GM21529 (cell line): ENCODE results near the gene ZBED2.

Experiments used
- ATAC-seq: cut with Tn5 transposase; IDR thresholded peaks from one replicate; pipeline ENCODE4 v1.9.1; 2021; ENCODE audit not compliant: unreplicated experiment

The ZBED2 gene

DNA sequence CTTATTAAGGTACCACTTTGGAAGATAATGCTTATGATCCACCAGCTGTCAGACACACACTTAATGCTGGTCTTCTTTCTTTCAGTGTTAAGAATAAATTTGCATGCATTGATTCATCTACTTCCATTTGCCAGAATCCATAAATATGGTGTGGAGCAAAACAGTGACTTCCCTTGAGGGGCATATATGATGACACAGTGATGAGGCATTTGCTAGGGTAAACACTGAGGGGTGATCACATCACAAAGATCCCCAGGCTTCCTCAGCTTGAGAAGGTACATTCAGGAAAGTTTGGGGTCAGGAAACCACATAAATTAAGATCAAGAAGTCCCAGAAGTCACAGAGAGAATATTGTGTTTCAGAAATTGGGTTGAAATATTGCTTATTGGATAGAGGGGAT lies 9.9 kb upstream of the ZBED2 start:
- ATAC-seq = no peak

DNA sequence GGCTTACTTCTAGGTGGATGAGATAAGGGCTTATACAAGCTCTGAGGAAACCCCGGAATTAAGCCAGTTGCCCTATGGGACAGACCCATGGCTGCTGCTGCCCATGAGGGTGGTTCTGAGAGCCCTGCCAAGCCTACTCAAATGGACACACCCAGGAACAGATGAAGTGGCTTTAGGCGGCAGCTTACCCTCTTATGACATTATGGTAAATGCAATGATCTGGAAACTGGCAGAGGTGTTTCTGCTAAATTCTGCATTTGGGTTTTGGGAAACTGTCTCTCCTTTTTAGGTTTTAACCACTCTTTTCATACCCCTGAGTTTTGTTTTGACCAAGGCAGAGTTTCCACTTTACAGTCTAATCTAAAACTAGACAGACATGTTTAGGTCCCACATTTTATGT lies 9.0 kb upstream of the ZBED2 start:
- ATAC-seq = no peak

- no peak for ATAC-seq
These were observed 8.5 kb upstream of the ZBED2 start for GRCh38 chr3:111603679-111604078.

GRCh38 chr3:111601810-111602209 lies 6.7 kb upstream of the ZBED2 start:
- no peak for ATAC-seq

- no peak for ATAC-seq
These were observed 3.4 kb upstream of the ZBED2 start for GRCh38 chr3:111598552-111598951.

DNA sequence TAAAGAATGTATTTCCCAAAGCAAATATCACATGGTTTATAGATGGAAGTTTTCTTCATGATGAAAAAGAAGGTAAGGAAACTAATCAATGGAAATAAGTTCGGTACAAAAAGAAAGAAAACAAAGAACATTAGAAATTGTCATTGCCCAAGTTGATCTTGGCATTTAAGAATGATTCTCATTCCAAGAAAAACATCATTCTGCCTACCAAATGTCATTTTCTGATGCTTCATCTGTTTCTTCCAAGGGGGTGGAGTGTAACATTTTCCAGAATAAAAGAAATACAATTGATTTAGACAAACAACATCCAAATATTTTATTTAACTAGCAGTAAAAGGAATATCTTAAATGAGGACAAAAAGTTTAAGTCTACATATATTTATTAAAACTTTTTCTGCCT lies 3.0 kb upstream of the ZBED2 start:
- no peak for ATAC-seq

- ATAC-seq = no peak
These were observed 1.2 kb upstream of the ZBED2 start for GRCh38 chr3:111596328-111596727.

DNA sequence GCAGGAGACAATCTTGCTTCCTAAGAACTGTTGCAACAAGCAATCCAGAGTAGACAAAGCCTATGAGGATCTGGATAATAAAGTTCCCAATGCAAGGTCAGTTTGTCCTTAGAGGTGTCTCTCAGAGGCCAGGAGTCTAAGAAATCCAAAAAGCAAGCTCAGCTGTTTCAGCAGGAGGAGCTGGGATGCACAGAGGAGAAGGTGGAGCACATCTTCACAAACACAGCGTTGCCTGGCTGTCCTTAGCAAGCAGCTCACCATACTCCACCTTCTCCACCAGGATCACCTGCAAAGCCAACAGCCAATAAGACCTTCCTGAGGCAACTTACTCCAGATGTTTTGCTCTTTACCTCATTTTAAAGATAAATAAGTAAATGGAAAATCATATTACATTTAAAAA lies 365 bp downstream of the ZBED2 start:
- ATAC-seq = no peak

DNA sequence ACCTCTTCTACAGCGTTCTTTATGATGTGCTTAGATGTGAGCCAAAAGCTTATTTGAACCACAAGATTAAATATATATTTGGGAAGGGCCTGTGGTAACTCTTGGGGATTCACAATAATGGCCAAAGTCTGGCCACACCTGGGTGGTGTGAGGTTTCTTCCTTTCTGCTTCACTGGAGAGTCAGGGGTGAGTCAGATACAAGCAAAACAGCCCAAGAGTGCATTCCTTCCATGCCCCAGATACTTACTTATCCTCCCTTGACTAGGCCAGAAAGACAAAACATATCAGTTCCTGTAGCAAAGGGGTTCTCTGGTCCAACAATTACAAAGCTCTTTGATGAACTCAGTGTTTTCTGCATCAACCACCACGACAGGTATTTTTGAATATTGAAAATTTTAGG lies 941 bp downstream of the ZBED2 start:
- peak; percentile 56 for ATAC-seq

DNA sequence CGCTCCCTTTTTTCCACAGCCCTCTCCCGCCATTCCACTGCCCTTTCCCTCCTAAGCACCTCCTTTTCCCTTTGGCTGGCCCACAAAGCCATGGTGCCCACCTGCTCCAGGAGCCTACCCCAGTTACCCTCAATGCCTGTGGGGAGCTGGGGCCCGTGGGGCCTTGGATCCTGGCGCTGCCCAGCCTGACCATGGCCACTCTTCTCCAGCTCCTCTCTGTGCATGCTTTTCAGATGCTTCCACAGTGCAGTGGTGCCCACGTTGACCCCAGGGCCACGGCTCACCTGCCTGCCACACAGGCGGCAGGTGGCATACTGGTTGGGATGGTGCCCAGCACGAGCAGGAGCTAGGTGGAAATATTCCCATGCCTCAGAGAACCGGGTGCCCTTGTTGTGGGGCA lies 1.5 kb downstream of the ZBED2 start:
- no peak for ATAC-seq

DNA sequence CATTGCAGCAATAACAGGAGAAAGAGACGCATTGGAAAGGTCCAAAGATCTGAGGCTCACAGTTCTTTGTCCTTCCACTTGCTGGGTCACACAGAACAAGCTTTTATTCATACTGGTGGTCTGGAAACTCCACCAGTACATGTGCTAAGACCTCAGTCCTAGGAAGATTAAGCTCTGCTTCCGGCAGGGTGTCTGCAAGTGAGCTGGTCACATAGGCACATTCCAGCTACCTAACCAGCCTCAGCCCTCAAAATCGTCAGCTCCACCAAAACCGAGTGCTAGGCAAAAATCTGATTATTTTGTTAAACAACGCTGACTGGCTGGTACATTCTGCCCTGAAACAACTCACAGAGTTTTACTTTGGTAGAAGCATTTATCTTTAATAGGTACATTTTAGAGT lies 2.2 kb downstream of the ZBED2 start:
- ATAC-seq = no peak

DNA sequence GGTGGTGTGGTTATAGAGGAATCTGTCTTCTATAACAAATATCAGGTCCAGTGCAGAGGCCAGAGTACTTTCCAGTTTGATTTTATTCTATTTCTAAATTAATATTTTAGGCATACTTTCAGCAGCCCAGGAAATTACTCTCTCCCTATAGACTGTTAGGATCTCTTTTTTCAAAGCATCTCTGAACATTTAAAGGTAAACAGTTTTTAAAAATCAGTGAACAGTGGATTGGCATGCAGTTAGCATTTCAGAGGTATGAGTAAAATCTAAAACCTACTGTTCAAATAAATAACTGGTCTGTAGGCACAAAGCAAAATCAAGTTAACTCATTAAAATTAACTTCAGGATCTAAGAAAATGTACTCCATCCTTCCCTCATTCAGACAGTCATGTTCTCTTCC lies 3.0 kb downstream of the ZBED2 start:
- no peak for ATAC-seq

GRCh38 chr3:111591555-111591954 lies 3.6 kb downstream of the ZBED2 start:
- no peak for ATAC-seq

GRCh38 chr3:111590143-111590491 lies 5.0 kb downstream of the ZBED2 start:
- ATAC-seq = no peak

DNA sequence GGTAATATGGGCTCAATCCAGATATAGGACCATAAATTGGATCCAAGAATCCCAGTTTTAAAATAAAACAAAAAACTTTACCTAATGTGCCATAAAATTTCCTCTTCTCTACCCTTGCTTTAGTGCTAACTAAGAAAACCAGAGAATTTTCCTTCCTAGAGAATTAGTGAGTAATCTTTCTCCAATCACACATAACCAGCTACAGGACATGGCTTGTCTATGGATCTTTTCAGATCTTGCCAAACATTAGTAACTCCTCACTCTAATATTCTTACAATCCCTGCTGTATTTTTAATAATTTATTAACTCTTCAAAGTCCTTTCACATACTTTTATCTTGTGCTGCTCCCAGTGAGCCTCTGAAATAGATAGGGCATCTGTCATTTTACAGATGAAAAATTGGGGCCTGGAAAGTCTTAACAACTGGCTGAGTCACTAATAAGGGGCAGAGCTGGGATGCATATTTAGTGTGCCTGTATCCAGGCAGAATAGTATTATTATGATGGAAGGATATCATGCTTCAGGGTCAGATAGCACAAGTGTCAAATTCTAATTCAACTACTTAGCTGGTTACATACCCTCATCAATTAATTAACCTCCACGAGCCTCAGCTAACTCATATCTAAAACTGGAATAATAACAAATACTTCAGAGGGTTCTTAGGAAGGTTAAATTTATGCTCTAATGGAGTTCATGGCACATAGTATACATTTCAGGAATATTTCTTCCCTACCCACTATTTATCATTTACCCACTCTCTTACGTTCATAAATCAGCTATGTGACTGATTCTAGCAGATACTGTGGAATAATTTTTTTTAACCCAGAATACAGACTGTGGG lies 5.6 kb downstream of the ZBED2 start:
- no peak for ATAC-seq

- no peak for ATAC-seq
These were observed 6.6 kb downstream of the ZBED2 start for GRCh38 chr3:111588527-111588926.

DNA sequence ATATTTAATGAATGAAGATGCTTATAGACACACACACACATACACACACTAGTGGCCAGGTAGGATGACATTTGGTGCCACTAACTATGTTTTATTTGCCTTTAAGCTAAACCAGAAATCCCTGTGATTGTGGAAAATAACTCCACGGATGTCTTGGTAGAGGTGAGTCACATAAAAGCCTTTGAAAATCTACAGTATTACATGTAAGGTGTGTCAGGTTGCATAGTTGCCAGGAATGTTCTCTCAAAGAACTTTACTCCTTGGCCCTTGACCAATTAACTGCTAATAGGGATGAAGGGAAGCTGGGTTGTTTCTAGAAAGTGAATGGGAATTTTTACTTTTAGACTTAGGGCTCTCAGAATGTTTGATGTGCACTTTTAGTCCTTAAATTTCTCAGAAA lies 9.9 kb downstream of the ZBED2 start:
- no peak for ATAC-seq

GRCh38 chr3:111584744-111585143 lies 10.4 kb downstream of the ZBED2 start:
- no peak for ATAC-seq

- no peak for ATAC-seq
These were observed 13.0 kb downstream of the ZBED2 start for GRCh38 chr3:111582120-111582474.

DNA sequence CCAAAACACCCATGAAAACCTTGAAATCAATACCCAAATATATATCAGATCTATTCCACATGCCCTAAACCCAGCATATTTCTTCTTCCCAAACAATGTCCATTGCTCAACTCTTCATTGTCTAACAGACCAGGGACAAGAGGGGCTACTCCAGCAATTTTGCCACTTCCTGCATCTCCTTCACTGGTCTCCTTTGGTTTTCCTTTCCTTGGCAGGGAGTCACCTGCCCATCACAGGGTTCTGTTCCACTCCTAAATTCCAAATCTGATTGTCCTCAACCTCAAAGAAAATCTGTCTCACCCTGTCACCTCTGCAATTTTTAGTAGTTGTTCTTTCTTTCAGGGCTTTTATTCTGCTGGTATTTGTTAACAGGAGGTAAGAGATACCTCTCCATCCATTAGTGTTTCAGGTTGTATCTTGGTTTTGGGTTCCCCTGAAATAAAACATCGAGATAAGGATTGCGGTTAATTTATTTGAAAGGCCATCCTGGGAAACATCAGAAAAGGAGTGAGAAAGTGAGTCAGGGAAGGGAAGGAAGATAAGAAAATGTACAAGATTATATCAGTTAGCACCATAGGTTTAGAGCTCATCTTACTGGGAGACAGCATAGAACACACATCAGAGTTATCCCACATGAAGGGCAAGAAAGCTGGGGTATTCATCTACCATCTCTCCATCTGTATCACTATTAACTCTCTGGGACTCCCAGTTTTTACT lies 13.6 kb downstream of the ZBED2 start:
- ATAC-seq = no peak

DNA sequence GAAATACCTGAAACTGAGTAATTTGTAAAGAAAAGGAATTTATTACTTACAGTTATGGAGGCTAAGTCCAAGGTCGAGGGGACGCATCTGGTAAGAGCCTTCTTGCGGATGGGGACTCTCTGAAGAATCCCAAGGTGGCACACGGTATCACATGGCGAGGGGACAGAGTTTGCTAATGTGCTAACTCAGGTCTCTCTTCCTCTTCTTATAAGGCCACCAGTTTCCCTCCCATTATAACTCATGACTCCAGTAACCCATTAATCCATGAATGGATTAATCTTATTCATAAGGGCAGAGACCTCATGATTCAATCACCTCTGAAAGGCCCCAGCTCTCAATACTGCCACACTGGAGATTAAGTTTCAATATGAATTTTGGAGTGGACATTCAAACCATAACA lies 15.7 kb downstream of the ZBED2 start:
- ATAC-seq = no peak

- ATAC-seq = no peak
These were observed 16.3 kb downstream of the ZBED2 start for GRCh38 chr3:111578867-111579266.
